GM19467 (cell line): Measurements from ENCODE around the gene FOXC2.

Source experiments
- ATAC-seq: cut with Tn5 transposase; IDR thresholded peaks from one replicate; pipeline ENCODE4 v1.9.1; 2021; ENCODE audit warnings: mild to moderate bottlenecking, moderate library complexity; ENCODE audit not compliant: unreplicated experiment

The FOXC2 gene

GRCh38 chr16:86532526-86532815, 34.2 kb upstream of the FOXC2 start:
- no peak for ATAC-seq

DNA sequence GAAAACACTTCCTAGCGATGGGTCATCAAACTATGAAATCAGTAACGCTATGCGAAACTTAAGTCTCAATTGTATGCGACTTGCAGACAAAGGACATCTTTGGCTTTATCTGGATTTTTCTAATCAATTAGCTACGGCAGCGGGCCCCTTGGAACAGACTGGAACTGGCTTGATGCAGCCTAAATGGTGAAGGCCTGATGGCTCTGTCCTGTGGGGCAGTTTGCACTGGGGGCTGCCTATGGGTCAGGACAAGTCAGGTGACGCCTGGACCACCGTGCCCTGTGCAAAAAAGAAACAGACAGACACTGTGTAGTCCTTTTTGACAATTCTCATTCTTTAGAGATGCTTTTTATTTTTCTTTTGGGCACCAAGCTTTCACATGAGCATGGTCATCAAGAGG, 33.6 kb upstream of the FOXC2 start:
- no peak for ATAC-seq

GRCh38 chr16:86533767-86534351, 32.8 kb upstream of the FOXC2 start:
- ATAC-seq: no peak

DNA sequence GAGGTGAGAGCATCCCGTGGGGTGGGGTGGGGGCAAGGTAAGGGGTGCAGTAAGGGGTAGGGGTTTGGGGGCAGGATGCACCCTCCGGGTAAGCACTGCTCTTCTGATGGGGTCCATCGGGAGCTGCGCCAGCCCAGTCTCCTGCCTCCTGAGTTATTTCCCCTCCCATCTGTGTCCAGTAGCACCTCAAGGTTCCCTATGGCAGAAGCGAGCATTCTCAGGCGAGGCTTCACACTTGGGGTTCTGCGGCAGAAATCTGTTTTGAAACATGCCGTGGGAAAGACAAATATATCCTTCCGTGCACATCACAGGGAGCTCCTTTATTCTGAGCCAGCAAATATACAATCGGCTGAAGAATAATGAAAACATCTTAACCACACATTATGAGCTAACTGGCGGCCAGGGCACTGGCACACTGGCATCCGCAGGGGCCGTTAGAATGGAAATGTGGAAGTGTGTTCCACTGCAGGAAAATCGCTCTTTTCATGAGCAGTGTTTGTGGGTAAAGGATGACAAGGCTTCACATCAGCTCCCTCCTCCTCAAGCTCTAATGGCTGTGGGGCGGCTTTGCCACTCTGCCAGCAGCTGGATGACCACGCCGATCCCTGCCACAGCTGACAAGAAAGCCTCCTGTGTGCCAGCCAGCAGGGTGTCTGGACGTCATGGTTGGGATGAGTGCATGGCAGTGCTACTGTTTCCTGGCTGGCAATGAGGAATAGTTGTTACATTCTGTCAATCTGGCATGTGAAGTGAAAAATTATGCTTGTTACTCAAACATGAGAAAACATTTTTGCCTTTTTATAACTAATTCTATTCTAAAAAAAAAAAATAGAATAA, 31.6 kb upstream of the FOXC2 start:
- no peak for ATAC-seq

GRCh38 chr16:86536621-86537020, 30.0 kb upstream of the FOXC2 start:
- no peak for ATAC-seq

DNA sequence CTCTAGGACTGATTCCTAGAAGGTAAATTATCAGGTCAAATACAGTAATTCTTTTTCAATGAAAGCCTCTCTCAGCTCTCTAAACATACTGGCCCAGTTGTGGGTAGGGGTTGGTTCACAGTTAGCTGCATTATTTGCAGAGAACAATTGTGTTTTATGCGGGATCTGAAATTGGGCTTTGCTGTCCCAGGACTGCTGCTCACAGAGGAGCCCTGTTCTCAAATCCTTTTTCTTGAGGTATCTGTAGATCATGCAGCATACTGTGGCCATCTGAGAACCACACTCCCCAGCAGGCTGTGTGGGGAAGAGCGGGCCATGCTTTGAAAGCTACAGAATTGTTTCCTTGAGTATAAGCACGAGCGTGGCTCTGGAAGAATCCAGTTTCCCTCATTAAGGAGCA, 29.1 kb upstream of the FOXC2 start:
- no peak for ATAC-seq

- ATAC-seq: no peak
Measured at GRCh38 chr16:86538196-86538780, 28.3 kb upstream of the FOXC2 start.

DNA sequence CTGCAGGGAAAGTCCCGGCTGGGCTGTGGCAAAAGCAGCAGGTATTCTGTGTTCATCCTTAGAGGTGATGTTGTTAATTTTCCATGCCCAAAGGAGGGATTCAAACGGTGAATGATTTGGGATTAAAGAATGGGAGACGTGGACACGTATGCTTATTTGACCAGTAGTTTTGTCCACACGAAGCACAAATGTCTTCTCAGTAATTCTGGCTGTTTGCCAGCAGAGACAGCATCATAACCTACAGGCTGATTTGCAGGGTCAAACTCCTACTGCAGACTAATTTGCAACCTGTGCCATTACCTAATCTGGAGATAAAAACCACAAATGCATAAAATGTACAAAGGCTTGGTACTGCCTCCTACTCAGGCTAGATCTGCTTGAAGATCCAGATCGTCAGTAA, 25.7 kb upstream of the FOXC2 start:
- no peak for ATAC-seq

DNA sequence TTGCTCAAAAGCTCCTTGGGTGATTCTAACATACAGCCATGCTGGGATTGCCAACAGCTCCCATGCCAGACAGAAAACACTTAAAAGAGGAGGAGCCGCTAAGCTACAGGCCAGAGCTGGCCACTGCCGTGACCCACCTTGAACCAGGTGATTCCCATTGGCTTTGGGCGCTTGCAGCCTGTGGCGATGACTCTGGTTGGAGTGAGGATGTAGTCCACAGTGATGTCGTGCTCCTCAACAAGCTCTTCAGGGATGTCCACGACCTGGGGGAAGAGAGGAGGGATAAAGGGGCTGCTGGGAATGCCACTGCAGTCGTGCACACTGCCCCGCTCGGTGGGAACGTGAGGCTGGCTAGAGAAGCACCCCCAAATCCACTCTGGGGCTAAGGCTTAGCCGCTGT, 25.1 kb upstream of the FOXC2 start:
- ATAC-seq: no peak

- no peak for ATAC-seq
Measured at GRCh38 chr16:86542756-86543750, 23.6 kb upstream of the FOXC2 start.

- no peak for ATAC-seq
Measured at GRCh38 chr16:86545481-86545880, 21.1 kb upstream of the FOXC2 start.

- ATAC-seq: no peak
Measured at GRCh38 chr16:86545954-86546637, 20.5 kb upstream of the FOXC2 start.

DNA sequence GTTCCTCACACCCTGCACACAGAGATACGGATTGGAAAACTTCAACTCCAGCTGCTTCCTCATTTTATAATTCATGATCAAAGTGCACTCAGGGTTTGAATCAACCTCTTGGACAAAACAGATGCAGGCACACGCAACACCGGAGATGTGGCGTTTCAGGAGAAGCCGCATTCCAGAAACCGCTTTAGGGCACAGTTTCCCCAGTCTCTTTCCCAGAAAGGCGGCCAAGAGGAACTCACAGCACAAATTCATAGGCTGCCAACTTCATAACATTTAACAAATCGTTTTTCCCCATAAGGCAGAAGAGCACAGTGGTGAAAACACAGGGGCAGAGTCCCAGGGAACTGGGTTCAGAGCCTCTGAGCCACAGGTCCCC, 20.0 kb upstream of the FOXC2 start:
- no peak for ATAC-seq

DNA sequence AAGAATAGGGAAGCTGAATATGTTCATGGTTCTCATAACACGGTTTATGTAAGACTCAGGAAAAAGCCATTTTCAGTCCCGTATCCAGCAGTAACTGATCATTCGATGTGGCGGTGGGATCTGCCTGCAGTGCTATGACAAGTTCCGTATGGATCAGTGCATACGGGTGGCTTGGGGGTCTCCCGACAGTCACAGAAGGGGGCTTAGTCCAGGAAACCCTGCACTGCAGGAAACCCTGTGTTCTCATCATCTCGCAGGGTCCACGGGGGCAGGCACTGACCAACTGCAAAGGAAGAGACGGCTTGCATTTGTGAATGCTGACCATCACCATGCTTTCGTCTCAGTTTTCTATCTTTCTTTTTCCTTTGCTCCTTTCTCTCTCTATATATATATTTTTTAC, 19.3 kb upstream of the FOXC2 start:
- ATAC-seq: no peak

DNA sequence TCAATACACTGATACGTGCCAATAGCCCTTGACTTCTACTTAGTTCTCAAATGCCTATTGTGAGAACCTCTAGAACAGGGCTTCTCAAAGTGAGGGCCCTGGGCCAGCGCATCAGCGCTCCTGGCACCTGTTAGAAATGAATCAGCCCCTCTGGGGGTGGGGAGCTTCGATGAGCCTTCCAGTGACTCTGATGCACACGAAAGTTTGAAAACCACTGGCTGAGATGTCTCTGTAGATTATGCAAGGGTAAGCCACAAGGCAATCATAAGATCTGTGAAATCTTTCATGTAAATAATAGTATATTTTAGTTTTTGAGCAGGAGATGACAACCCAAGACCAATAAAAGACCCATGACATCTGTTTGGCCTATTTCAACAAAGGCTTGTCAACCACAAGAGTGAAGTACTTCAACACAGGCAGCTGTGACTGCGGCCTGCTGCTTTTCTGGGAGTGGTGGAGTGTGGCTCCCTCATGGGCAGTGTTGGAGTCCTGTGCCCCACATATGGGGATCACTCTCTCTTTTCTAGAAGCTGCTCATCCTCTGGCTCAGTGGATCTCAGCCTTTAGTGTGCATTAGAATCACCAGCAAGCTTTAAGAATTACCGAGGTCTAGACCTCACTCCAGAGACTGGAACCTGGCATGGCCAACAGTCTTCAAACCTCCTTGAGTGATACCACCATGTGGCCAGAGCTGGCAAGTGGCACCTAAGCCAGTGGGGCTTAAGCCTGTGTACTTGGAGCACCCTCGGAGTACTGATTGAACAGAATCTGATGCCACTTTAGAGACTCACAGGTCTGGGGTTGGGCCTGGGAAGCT, 17.3 kb upstream of the FOXC2 start:
- no peak for ATAC-seq

- ATAC-seq: no peak
Measured at GRCh38 chr16:86549893-86550190, 16.8 kb upstream of the FOXC2 start.

DNA sequence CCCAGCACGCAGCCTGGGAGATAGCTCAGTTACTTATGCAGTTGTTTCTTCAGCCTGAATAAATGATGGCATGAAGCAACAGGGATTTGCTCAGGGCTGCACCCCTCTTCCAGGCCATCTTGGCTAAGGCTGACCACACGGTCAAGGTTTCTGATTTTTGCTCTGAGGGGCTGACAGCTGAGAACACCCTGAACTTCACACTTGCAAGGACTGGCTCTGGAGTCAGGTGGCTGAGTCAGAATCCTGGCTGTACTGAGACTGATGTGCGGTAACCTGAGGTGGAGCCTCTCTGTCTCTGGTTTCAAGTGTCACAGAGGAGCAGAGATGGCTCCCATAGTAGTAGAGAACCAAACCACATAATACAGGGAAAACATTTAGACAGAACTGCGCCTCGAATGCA, 16.3 kb upstream of the FOXC2 start:
- no peak for ATAC-seq

- no peak for ATAC-seq
Measured at GRCh38 chr16:86553356-86553755, 13.3 kb upstream of the FOXC2 start.

DNA sequence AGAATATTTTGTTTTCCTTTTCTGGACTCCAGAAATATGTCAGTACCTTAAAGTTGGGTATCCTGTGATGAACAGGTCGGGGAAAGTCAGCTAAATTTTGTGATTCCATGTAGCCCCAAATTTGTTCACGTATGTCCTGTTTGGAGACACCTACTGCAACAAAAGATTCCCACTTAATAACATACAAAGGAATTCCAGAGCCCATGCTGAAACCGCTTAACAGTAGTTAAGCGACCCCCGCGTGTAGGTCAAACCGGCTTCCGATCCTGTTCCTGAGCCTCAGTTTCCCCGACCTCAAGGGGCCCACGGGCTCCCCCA, 12.1 kb upstream of the FOXC2 start:
- ATAC-seq: no peak

- peak; percentile 84 for ATAC-seq
Measured at GRCh38 chr16:86554917-86555703, 11.5 kb upstream of the FOXC2 start, which contains the start of gene MTHFSD. Gene MTHFSD (minus strand): TSS chr16:86555235. CDS start chr16:86555184, 51 bp downstream.
